Keratinocyte (primary cell): ENCODE results near the gene AKIP1. TPM values are rescaled to one million over a fixed set of nuclear protein-coding genes. Genes with fewer than 3 reads are reported as not detected.

Experiments used
- DNase-seq: peaks from one replicate; pipeline ENCODE4 v3.0.0-alpha.2; 2011; ENCODE audit warnings: low read depth, missing footprints, low spot score
- FAIRE-seq: peaks from 2 replicates; lab custom pipeline; 2011; peaks lifted over from hg19 to GRCh38; lab: Jason Lieb, UNC
- H2AFZ ChIP-seq: 2 replicates; pipeline ENCODE4 v1.6.0; 2012; ENCODE audit warnings: low read length, control low read depth, inconsistent platforms; ENCODE audit not compliant: control insufficient read depth
- H3K27ac ChIP-seq: 2 replicates; pipeline ENCODE4 v1.5.1; 2011; ENCODE audit warnings: low read length; ENCODE audit not compliant: control insufficient read depth, insufficient read depth
- H3K27me3 ChIP-seq: 3 replicates; pipeline ENCODE4 v1.6.0; 2011; ENCODE audit warnings: low read length; ENCODE audit not compliant: control insufficient read depth, insufficient read depth; ENCODE audit errors: extremely low read depth
- H3K36me3 ChIP-seq, 2 experiments: 2 replicates in 1 of 2; 3 replicates in 1 of 2; pipeline ENCODE4 v1.5.1; 2011; ENCODE audit warnings: low read length in 2 of 2, mild to moderate bottlenecking in 1 of 2; ENCODE audit not compliant: control insufficient read depth in 2 of 2, insufficient read depth in 2 of 2; ENCODE audit errors: extremely low read depth in 1 of 2
- H3K4me1 ChIP-seq: 3 replicates; pipeline ENCODE4 v1.5.1; 2011; ENCODE audit warnings: low read length; ENCODE audit not compliant: control insufficient read depth, insufficient read depth; ENCODE audit errors: extremely low read depth
- H3K4me2 ChIP-seq: 3 replicates; pipeline ENCODE4 v1.6.0; 2011; ENCODE audit warnings: low read depth, low read length; ENCODE audit not compliant: control insufficient read depth, insufficient read depth; ENCODE audit errors: extremely low read depth
- H3K4me3 ChIP-seq, 3 experiments: fragments of 200-600 bp in 1 of 3; sonication (generic) in 1 of 3; 2 replicates in 2 of 3; 3 replicates in 1 of 3; pipeline ENCODE4 v1.5.1; 2011 to 2016; ENCODE audit warnings: low read length in 3 of 3, mild to moderate bottlenecking in 3 of 3, control low read depth in 2 of 3, inconsistent platforms in 1 of 3, low read depth in 1 of 3, mixed read lengths in 1 of 3, mixed run types in 1 of 3, moderate library complexity in 1 of 3; ENCODE audit not compliant: control insufficient read depth in 2 of 3, insufficient read depth in 2 of 3; ENCODE audit errors: extremely low read depth in 1 of 3
- H3K79me2 ChIP-seq: 2 replicates; pipeline ENCODE4 v1.6.0; 2012; ENCODE audit warnings: low read length; ENCODE audit not compliant: control insufficient read depth, insufficient read depth
- H3K9ac ChIP-seq: 3 replicates; pipeline ENCODE4 v1.6.0; 2011; ENCODE audit warnings: low read length; ENCODE audit not compliant: control insufficient read depth, insufficient read depth; ENCODE audit errors: extremely low read depth
- H3K9me1 ChIP-seq: 3 replicates; pipeline ENCODE4 v1.6.0; 2011; ENCODE audit warnings: low read length; ENCODE audit not compliant: control insufficient read depth, insufficient read depth; ENCODE audit errors: extremely low read depth
- H3K9me3 ChIP-seq: 2 replicates; pipeline ENCODE4 v1.5.1; 2012; ENCODE audit warnings: low read depth, low read length; ENCODE audit not compliant: control insufficient read depth
- H4K20me1 ChIP-seq: 3 replicates; pipeline ENCODE4 v1.6.0; 2011; ENCODE audit warnings: low read length; ENCODE audit not compliant: control insufficient read depth, insufficient read depth; ENCODE audit errors: extremely low read depth
- EZH2 ChIP-seq: IDR thresholded peaks from one replicate; pipeline ENCODE4 v1.6.1; 2012; ENCODE audit warnings: inconsistent platforms, mild to moderate bottlenecking, low read length, moderate library complexity
- dilution Hi-C: fragments of 300-500 bp; cut with MboI; formaldehyde crosslinking; loops from one replicate; pipeline ENCODE4 v1.7.0; 2020; ENCODE audit warnings: low sequenced_read_pairs; ENCODE audit not compliant: extremely low pct_ligation_motif_present
- polyA plus RNA-seq, 5 experiments: library from polyadenylated mRNA; depleted of rRNA in 3 of 5; stranded (reverse) in 3 of 5; stranded (forward) in 1 of 5; unstranded in 1 of 5; fragments of >200 nt; gene quantifications; 1 replicate in 1 of 5; 2 replicates in 3 of 5; 3 replicates in 1 of 5; pipeline versions ENCODE4 v1.2.1 to v1.2.3, GENCODE V29; 2011 to 2012; ENCODE audit warnings: missing spikeins in 2 of 5, low read depth in 1 of 5, low replicate concordance in 1 of 5
- TF ChIP-seq, protein P1 (sequence below), 3 experiments: IDR thresholded peaks in 1 of 3; conservative IDR thresholded peaks in 1 of 3; optimal IDR thresholded peaks in 1 of 3; 2 replicates in 2 of 3; 3 replicates in 1 of 3; pipeline versions ENCODE3 to v1.5.1; 2011; ENCODE audit warnings: low read length in 3 of 3, mild to moderate bottlenecking in 3 of 3, moderate library complexity in 2 of 3, control low read depth in 1 of 3, inconsistent platforms in 1 of 3; ENCODE audit not compliant: insufficient read depth in 2 of 3; ENCODE audit errors: extremely low read depth in 1 of 3

The AKIP1 gene
- polyA plus RNA-seq, 1 donor (not counting 4 experiments of a cell fraction or from before 2014, with no cell fraction given): 46.4 TPM

DNA sequence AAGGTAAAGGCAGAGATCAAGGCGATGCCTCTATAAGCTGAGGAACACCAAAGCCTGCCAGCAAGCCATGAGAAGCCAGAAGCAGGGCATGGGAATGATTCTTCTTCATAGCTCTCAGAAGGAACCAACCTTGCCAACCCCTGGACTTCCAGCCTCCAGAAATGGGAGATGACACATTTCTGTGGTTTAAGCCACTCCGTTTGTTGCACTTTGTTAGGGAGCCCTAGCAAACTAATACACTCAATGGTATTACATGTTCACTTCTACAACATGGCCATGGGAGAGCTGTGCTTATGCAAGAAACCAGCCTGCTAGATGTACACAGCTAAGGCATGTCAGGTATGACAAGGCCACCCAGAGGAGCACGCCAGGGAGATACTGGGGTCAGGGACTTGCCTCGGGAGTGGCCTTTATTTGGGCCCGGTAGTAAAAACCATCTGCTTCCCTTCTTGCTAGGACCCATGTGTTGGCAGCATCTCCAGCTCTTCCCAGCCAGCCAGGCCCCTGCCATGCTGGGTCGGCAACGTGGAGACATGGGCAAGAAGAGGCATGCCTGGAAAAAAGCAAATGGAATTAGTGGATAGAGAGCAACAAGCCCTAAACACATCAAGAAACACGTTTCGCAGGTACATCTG lies 18.1 kb downstream of the AKIP1 start:
- Histone ChIP-seq H2AFZ (peak overlapping the region; percentile 71), H3K27ac (no peak overlapping the region), H3K9me3 (no peaks in the 10 kb centered on the region), H3K27me3 (no peaks in the 10 kb centered on the region), H3K4me2 (peak overlapping the region; percentile 17), H3K79me2 (no peaks in the 10 kb centered on the region), H3K9me1 (no peaks in the 10 kb centered on the region), H4K20me1 (no peaks in the 10 kb centered on the region), H3K36me3 (peaks cover 2 to 4% of the 10 kb centered on the region in 2 experiments), H3K9ac (no peak overlapping the region), H3K4me1 (peaks cover 12% of the 10 kb centered on the region), H3K4me3 (no peak overlapping the region)
- TF ChIP-seq, protein P1, sequence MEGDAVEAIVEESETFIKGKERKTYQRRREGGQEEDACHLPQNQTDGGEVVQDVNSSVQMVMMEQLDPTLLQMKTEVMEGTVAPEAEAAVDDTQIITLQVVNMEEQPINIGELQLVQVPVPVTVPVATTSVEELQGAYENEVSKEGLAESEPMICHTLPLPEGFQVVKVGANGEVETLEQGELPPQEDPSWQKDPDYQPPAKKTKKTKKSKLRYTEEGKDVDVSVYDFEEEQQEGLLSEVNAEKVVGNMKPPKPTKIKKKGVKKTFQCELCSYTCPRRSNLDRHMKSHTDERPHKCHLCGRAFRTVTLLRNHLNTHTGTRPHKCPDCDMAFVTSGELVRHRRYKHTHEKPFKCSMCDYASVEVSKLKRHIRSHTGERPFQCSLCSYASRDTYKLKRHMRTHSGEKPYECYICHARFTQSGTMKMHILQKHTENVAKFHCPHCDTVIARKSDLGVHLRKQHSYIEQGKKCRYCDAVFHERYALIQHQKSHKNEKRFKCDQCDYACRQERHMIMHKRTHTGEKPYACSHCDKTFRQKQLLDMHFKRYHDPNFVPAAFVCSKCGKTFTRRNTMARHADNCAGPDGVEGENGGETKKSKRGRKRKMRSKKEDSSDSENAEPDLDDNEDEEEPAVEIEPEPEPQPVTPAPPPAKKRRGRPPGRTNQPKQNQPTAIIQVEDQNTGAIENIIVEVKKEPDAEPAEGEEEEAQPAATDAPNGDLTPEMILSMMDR (optimal IDR thresholded peaks at IDR 0.05 in 1 of 3, IDR thresholded peaks at IDR 0.05 in 1 of 3, conservative IDR thresholded peaks at IDR 0.05 in 1 of 3; ENCODE audit: extremely low read depth in 1 of 3, insufficient read depth in 2 of 3, low read length in 3 of 3): no peak
- no peak for TF ChIP-seq EZH2
- FAIRE-seq (peak; percentile 83), DNase-seq (no peak)
- dilution Hi-C loops: no loop called here

- dilution Hi-C loops: no loop called here
- FAIRE-seq: no peak
- H3K36me3 ChIP-seq: no peaks in the 10 kb centered on the region
Observed at GRCh38 chr11:8930456-8931175, 19.6 kb downstream of the AKIP1 start.

More at GRCh38 chr11:8930456-8931175, 19.6 kb downstream of the AKIP1 start:
- DNase-seq: no peak
- TF ChIP-seq, protein P1 (optimal IDR thresholded peaks at IDR 0.05 in 1 of 3, IDR thresholded peaks at IDR 0.05 in 1 of 3, conservative IDR thresholded peaks at IDR 0.05 in 1 of 3; ENCODE audit: extremely low read depth in 1 of 3, insufficient read depth in 2 of 3, low read length in 3 of 3): no peak
- no peak for TF ChIP-seq EZH2
- Histone ChIP-seq H3K9me1 (no peaks in the 10 kb centered on the region), H3K27me3 (no peaks in the 10 kb centered on the region), H4K20me1 (no peaks in the 10 kb centered on the region), H3K79me2 (no peaks in the 10 kb centered on the region), H3K9me3 (no peaks in the 10 kb centered on the region), H3K4me3 (no peak overlapping the region), H3K4me1 (peaks cover 23% of the 10 kb centered on the region), H3K4me2 (no peak overlapping the region), H2AFZ (no peak overlapping the region), H3K9ac (no peak overlapping the region), H3K27ac (no peak overlapping the region)
